H1 (cell line): ENCODE data around the gene USH2A. TPM values are rescaled to one million over a fixed set of nuclear protein-coding genes. Genes with fewer than 3 reads are reported as not detected.

Experiments used
- CTCF ChIA-PET: fragments of 300-600 bp; sonication (Branson Sonifier 250); formaldehyde crosslinking; loops from one replicate; lab custom pipeline; 2021; ENCODE audit not compliant: partially characterized antibody; lab: Charles Lee
- POLR2A ChIA-PET: fragments of 300-600 bp; sonication (Branson Sonifier 250); formaldehyde crosslinking; loops from one replicate; lab custom pipeline; 2021; ENCODE audit warnings: inconsistent platforms; ENCODE audit not compliant: partially characterized antibody; lab: Charles Lee
- DNase-seq, 2 experiments: peaks; one replicate each; pipeline versions ENCODE4 v3.0.0 to v3.0.0-alpha.2; 2010 to 2022; ENCODE audit warnings: low spot score in 2 of 2, low read depth in 1 of 2, mixed read lengths in 1 of 2
- FAIRE-seq: peaks from 2 replicates; lab custom pipeline; 2011; peaks lifted over from hg19 to GRCh38; lab: Jason Lieb, UNC
- H2AFZ ChIP-seq: 2 replicates; pipeline ENCODE4 v1.8.1; 2012; ENCODE audit warnings: low read length, inconsistent platforms
- H2AK5ac ChIP-seq: 2 replicates; pipeline ENCODE4 v1.6.1; 2013; ENCODE audit warnings: low read depth, low read length
- H2BK120ac ChIP-seq: replicated peaks from 2 replicates; pipeline ENCODE3; 2013; ENCODE audit warnings: low read depth, low read length, inconsistent platforms
- H2BK12ac ChIP-seq: 2 replicates; pipeline ENCODE4 v1.6.1; 2013; ENCODE audit warnings: low read depth, low read length
- H2BK15ac ChIP-seq: 2 replicates; pipeline ENCODE4 v1.6.1; 2013; ENCODE audit warnings: low read length
- H2BK20ac ChIP-seq: 2 replicates; pipeline ENCODE4 v1.6.1; 2013; ENCODE audit warnings: low read length
- H2BK5ac ChIP-seq: 2 replicates; pipeline ENCODE4 v1.6.1; 2013; ENCODE audit warnings: low read depth, low read length
- H3K14ac ChIP-seq: 2 replicates; pipeline ENCODE4 v1.6.1; 2013; ENCODE audit warnings: inconsistent platforms; ENCODE audit not compliant: insufficient read length
- H3K18ac ChIP-seq: 2 replicates; pipeline ENCODE4 v1.6.1; 2013; ENCODE audit warnings: low read length; ENCODE audit errors: extremely low read depth
- H3K23ac ChIP-seq: 2 replicates; pipeline ENCODE4 v1.6.1; 2013; ENCODE audit warnings: inconsistent platforms; ENCODE audit not compliant: insufficient read length
- H3K23me2 ChIP-seq: 2 replicates; pipeline ENCODE4 v1.6.1; 2013; ENCODE audit warnings: low read depth, low read length
- H3K27ac ChIP-seq: 2 replicates; pipeline ENCODE4 v1.6.1; 2011; ENCODE audit warnings: low read depth, low read length, inconsistent platforms
- H3K27me3 ChIP-seq, 4 experiments: replicated peaks in 1 of 4; 1 replicate in 1 of 4; 2 replicates in 3 of 4; pipeline versions ENCODE4 v1.6.1 to v1.8.1; 2011 to 2013; ENCODE audit warnings: low read length in 3 of 4, mild to moderate bottlenecking in 3 of 4, inconsistent platforms in 2 of 4, mixed read lengths in 2 of 4, moderate library complexity in 1 of 4; ENCODE audit not compliant: control insufficient read depth in 3 of 4, insufficient read depth in 3 of 4; ENCODE audit errors: extremely low read depth in 1 of 4
- H3K36me3 ChIP-seq, 4 experiments: 2 replicates each; pipeline versions ENCODE4 v1.6.1 to v1.8.1; 2011 to 2013; ENCODE audit warnings: mild to moderate bottlenecking in 4 of 4, low read length in 3 of 4, moderate library complexity in 2 of 4, control low read depth in 1 of 4, inconsistent platforms in 1 of 4; ENCODE audit not compliant: insufficient read depth in 4 of 4, control insufficient read depth in 2 of 4
- H3K4ac ChIP-seq: replicated peaks from 2 replicates; pipeline ENCODE3; 2013; ENCODE audit warnings: low read length, low read depth, mixed read lengths, inconsistent platforms; ENCODE audit not compliant: insufficient read length
- H3K4me1 ChIP-seq, 4 experiments: replicated peaks in 1 of 4; 1 replicate in 1 of 4; 2 replicates in 3 of 4; pipeline versions ENCODE4 v1.6.1 to v1.8.1; 2011 to 2013; ENCODE audit warnings: low read length in 3 of 4, inconsistent platforms in 2 of 4, mixed read lengths in 1 of 4; ENCODE audit not compliant: insufficient read depth in 4 of 4, control insufficient read depth in 3 of 4
- H3K4me2 ChIP-seq, 2 experiments: 2 replicates each; pipeline versions ENCODE4 v1.6.1 to v1.8.1; 2011 to 2013; ENCODE audit warnings: low read depth in 2 of 2, low read length in 2 of 2, control low read depth in 1 of 2, inconsistent platforms in 1 of 2, mild to moderate bottlenecking in 1 of 2; ENCODE audit not compliant: insufficient read depth in 1 of 2
- H3K4me3 ChIP-seq, 4 experiments: fragments of 200-600, 300-600 bp in 1 of 4; sonication (generic), shearing (Covaris generic), sonication (Bioruptor Twin) in 1 of 4; 2 replicates each; pipeline versions ENCODE4 v1.5.1 to v1.8.1; 2011 to 2016; ENCODE audit warnings: low read length in 4 of 4, low read depth in 3 of 4, control low read depth in 2 of 4, inconsistent platforms in 2 of 4, mild to moderate bottlenecking in 2 of 4, mixed read lengths in 1 of 4, moderate library complexity in 1 of 4; ENCODE audit not compliant: insufficient read depth in 2 of 4; ENCODE audit errors: extremely low read depth in 1 of 4
- H3K56ac ChIP-seq: replicated peaks from 2 replicates; pipeline ENCODE3; 2013; ENCODE audit warnings: low read depth, mild to moderate bottlenecking, mixed read lengths, low read length, inconsistent platforms; ENCODE audit not compliant: insufficient read length
- H3K79me1 ChIP-seq: 2 replicates; pipeline ENCODE4 v1.6.1; 2013; ENCODE audit warnings: low read depth, low read length, control low read depth
- H3K79me2 ChIP-seq, 2 experiments: 2 replicates each; pipeline versions ENCODE4 v1.6.1 to v1.8.1; 2012 to 2013; ENCODE audit warnings: low read length in 2 of 2, mild to moderate bottlenecking in 2 of 2, inconsistent platforms in 1 of 2; ENCODE audit not compliant: insufficient read depth in 2 of 2, control insufficient read depth in 1 of 2
- H3K9ac ChIP-seq, 4 experiments: replicated peaks in 1 of 4; 1 replicate in 1 of 4; 2 replicates in 3 of 4; pipeline versions ENCODE4 v1.6.1 to v1.8.1; 2011 to 2013; ENCODE audit warnings: low read depth in 3 of 4, low read length in 3 of 4, control low read depth in 2 of 4, mild to moderate bottlenecking in 2 of 4, moderate library complexity in 2 of 4, inconsistent platforms in 1 of 4; ENCODE audit errors: extremely low read depth in 1 of 4
- H3K9me3 ChIP-seq, 2 experiments: 2 replicates each; pipeline versions ENCODE4 v1.6.1 to v1.8.1; 2012 to 2013; ENCODE audit warnings: mild to moderate bottlenecking in 2 of 2, moderate library complexity in 2 of 2, control low read depth in 1 of 2, inconsistent platforms in 1 of 2, low read depth in 1 of 2, low read length in 1 of 2, mixed read lengths in 1 of 2; ENCODE audit not compliant: insufficient read depth in 2 of 2
- H4K20me1 ChIP-seq, 2 experiments: replicated peaks in 1 of 2; 2 replicates each; pipeline versions ENCODE3 to v1.8.1; 2011 to 2013; ENCODE audit warnings: inconsistent platforms in 2 of 2, low read length in 2 of 2, mild to moderate bottlenecking in 1 of 2; ENCODE audit not compliant: insufficient read depth in 2 of 2, control insufficient read depth in 1 of 2
- H4K5ac ChIP-seq: 2 replicates; pipeline ENCODE4 v1.6.1; 2013; ENCODE audit warnings: low read length, low read depth, mixed read lengths, inconsistent platforms; ENCODE audit not compliant: insufficient read length
- H4K8ac ChIP-seq: 2 replicates; pipeline ENCODE4 v1.8.0; 2013; ENCODE audit warnings: mild to moderate bottlenecking, moderate library complexity, low read length, inconsistent platforms; ENCODE audit not compliant: insufficient read depth; ENCODE audit errors: extremely low read depth
- H4K91ac ChIP-seq: replicated peaks from 2 replicates; pipeline ENCODE3; 2013; ENCODE audit warnings: low read length, mixed read lengths, inconsistent platforms; ENCODE audit not compliant: insufficient read length
- ATF3 ChIP-seq: IDR thresholded peaks from 2 replicates; pipeline ENCODE4 v1.6.1; 2011; ENCODE audit warnings: low read depth, mild to moderate bottlenecking, low read length; ENCODE audit not compliant: insufficient read depth
- CHD1 ChIP-seq: IDR thresholded peaks from 2 replicates; pipeline ENCODE4 v1.6.1; 2012; ENCODE audit warnings: low read depth, low read length, improper control_type of control experiment
- CTBP2 ChIP-seq: IDR thresholded peaks from 2 replicates; pipeline ENCODE4 v1.7.0; 2011; ENCODE audit warnings: borderline replicate concordance, mild to moderate bottlenecking, moderate library complexity, mixed read lengths, low read length; ENCODE audit not compliant: insufficient read depth, insufficient read length
- EP300 ChIP-seq, 2 experiments: IDR thresholded peaks; 1 replicate in 1 of 2; 2 replicates in 1 of 2; pipeline ENCODE4 v1.6.1; 2011 to 2012; ENCODE audit warnings: low read depth in 2 of 2, low read length in 2 of 2, mild to moderate bottlenecking in 2 of 2, borderline replicate concordance in 1 of 2, inconsistent platforms in 1 of 2, moderate library complexity in 1 of 2
- JUN ChIP-seq: IDR thresholded peaks from 2 replicates; pipeline ENCODE4 v1.6.1; 2011; ENCODE audit warnings: low read depth, mild to moderate bottlenecking, improper control_type of control experiment, low read length
- NRF1 ChIP-seq: IDR thresholded peaks from 2 replicates; pipeline ENCODE4 v1.6.1; 2011; ENCODE audit warnings: mild to moderate bottlenecking, low read depth, low read length, improper control_type of control experiment
- RFX5 ChIP-seq: IDR thresholded peaks from 2 replicates; pipeline ENCODE4 v1.6.1; 2011; ENCODE audit warnings: low read depth, low read length, improper control_type of control experiment, borderline replicate concordance
- SIRT6 ChIP-seq: IDR thresholded peaks from one replicate; pipeline ENCODE4 v1.7.1; 2012; ENCODE audit warnings: low read length, inconsistent platforms
- SP2 ChIP-seq: IDR thresholded peaks from 2 replicates; pipeline ENCODE4 v1.6.1; 2012; ENCODE audit warnings: mild to moderate bottlenecking, low read length, inconsistent platforms
- TAF7 ChIP-seq: optimal IDR thresholded peaks from 2 replicates; pipeline ENCODE3; 2011; ENCODE audit warnings: low read depth, mild to moderate bottlenecking, inconsistent platforms, low read length, moderate library complexity, borderline replicate concordance
- TBP ChIP-seq: IDR thresholded peaks from 2 replicates; pipeline ENCODE4 v1.6.1; 2011; ENCODE audit warnings: low read depth, low read length, improper control_type of control experiment
- TCF12 ChIP-seq: IDR thresholded peaks from 2 replicates; pipeline ENCODE4 v1.6.1; 2011; ENCODE audit warnings: low read depth, mild to moderate bottlenecking, low read length
- ZNF274 ChIP-seq: IDR thresholded peaks from 2 replicates; pipeline ENCODE4 v1.7.0; 2012; ENCODE audit warnings: low read length, borderline replicate concordance; ENCODE audit errors: extremely low read depth
- WGBS, 2 experiments: shearing (Covaris generic) in 1 of 2; methylation state at CpG; one replicate each; pipeline versions ENCODE4 v1.1.6 to v1.1.7; 2013 to 2015; ENCODE audit warnings: low lambda C conversion rate in 2 of 2, mixed read lengths in 2 of 2, inconsistent platforms in 1 of 2, low coverage in 1 of 2, missing lambda C conversion rate in 1 of 2; ENCODE audit not compliant: insufficient replicate concordance in 2 of 2, insufficient coverage in 1 of 2, insufficient read length in 1 of 2; ENCODE audit errors: extremely low coverage in 1 of 2, missing lambda C conversion rate in 1 of 2; 5-methylcytosine and 5-hydroxymethylcytosine counted together
- polyA plus RNA-seq, 7 experiments: library from polyadenylated mRNA; depleted of rRNA in 3 of 7; stranded (reverse) in 5 of 7; unstranded in 2 of 7; fragments of >200 nt in 5 of 7; fragments of 200-250 nt in 2 of 7; gene quantifications; 1 replicate in 5 of 7; 2 replicates in 1 of 7; 4 replicates in 1 of 7; pipeline versions ENCODE4 v1.2.1 to v1.2.3, GENCODE V29; 2011 to 2013; ENCODE audit warnings: missing spikeins in 2 of 7, mixed read lengths in 2 of 7
- total RNA-seq: library from RNA; stranded (reverse); fragmentation: NEBNext Ultra II Directional; extraction: Animal tissue kit (Norgen Biotek cat#: 25700); gene quantifications from 2 replicates; pipeline ENCODE4 v1.2.1, GENCODE V29; 2021

Gene USH2A
- total and polyA plus RNA-seq, 2 of the 8 experiments (the other 6 are each of a cell fraction or from before 2014, with no cell fraction given): 0.02 to 0.17 TPM

- Histone ChIP-seq H3K4me1 (no peaks in the 10 kb centered on the region), H2BK12ac (no peak overlapping the region), H4K5ac (no peak overlapping the region), H3K18ac (no peak overlapping the region), H3K9ac (no peak overlapping the region), H3K56ac (no peak overlapping the region), H2BK20ac (no peak overlapping the region), H2BK15ac (no peak overlapping the region), H3K23me2 (no peaks in the 10 kb centered on the region), H2AFZ (no peak overlapping the region), H4K8ac (no peak overlapping the region), H2AK5ac (no peak overlapping the region), H3K9me3 (no peaks in the 10 kb centered on the region), H3K4me3 (no peak overlapping the region), H3K23ac (no peak overlapping the region), H3K27me3 (no peaks in the 10 kb centered on the region), H3K4me2 (no peak overlapping the region), H3K79me2 (no peaks in the 10 kb centered on the region), H3K4ac (no peak overlapping the region), H3K27ac (no peak overlapping the region), H2BK5ac (no peak overlapping the region), H2BK120ac (no peak overlapping the region), H3K79me1 (no peaks in the 10 kb centered on the region), H4K91ac (no peak overlapping the region), H3K36me3 (no peaks in the 10 kb centered on the region), H3K14ac (no peak overlapping the region), H4K20me1 (no peaks in the 10 kb centered on the region)
- DNase-seq: no peak
- CTCF ChIA-PET: interaction anchor here (0.6 kb wide), 1 partner anchor 610 kb away, joined by 3 read pairs; no protein-coding TSS in a partner anchor
- POLR2A ChIA-PET: no interaction called here
- WGBS, 2 experiments: 84% methylated on average over 6 of the region's 6 CpGs; no CpG with 5 or more reads in 1 of the 2 experiments
- FAIRE-seq: no peak
- TF ChIP-seq NRF1: no peak
- TF ChIP-seq SIRT6: no peak
- TF ChIP-seq TCF12: no peak
- TF ChIP-seq JUN: no peak
- TF ChIP-seq CHD1: no peak
- TF ChIP-seq CTBP2: no peak
- TF ChIP-seq SP2: no peak
- TF ChIP-seq RFX5: no peak
- no peak for TF ChIP-seq EP300 (IDR thresholded peaks at IDR 0.05; ENCODE audit: borderline replicate concordance in 1 of 2, low read depth in 2 of 2, low read length in 2 of 2)
- TF ChIP-seq TBP: no peak
- no peak for TF ChIP-seq ATF3
- TF ChIP-seq ZNF274: no peak
- no peak for TF ChIP-seq TAF7
These were observed 99.9 kb downstream of the USH2A start for GRCh38 chr1:216323344-216323743.
